GM13977 (cell line): Measurements from ENCODE around the gene FGFRL1.

Source experiments
- DNase-seq: peaks from one replicate; pipeline ENCODE4 v3.0.0; 2012; ENCODE audit warnings: low spot score
- CTCF ChIP-seq: IDR thresholded peaks from 2 replicates; pipeline ENCODE4 v1.5.1; 2012; ENCODE audit warnings: mild to moderate bottlenecking, control low read depth; ENCODE audit not compliant: insufficient read depth; ENCODE audit errors: extremely low read depth, missing control alignments
- in situ Hi-C: fragments of 300-500 bp; cut with MboI; formaldehyde crosslinking; loops from one replicate; pipeline ENCODE4 v1.12.0; 2022; ENCODE audit warnings: low sequenced_read_pairs, low pct_unique_long_range_greater_than_20kb, mixed read lengths, inconsistent platforms; ENCODE audit not compliant: unreplicated experiment

FGFRL1 gene

GRCh38 chr4:1004557-1005485 lies 6.6 kb upstream of the FGFRL1 start:
- no peak for DNase-seq
- in situ Hi-C loops = no loop called here
- no peak for TF ChIP-seq CTCF

DNA sequence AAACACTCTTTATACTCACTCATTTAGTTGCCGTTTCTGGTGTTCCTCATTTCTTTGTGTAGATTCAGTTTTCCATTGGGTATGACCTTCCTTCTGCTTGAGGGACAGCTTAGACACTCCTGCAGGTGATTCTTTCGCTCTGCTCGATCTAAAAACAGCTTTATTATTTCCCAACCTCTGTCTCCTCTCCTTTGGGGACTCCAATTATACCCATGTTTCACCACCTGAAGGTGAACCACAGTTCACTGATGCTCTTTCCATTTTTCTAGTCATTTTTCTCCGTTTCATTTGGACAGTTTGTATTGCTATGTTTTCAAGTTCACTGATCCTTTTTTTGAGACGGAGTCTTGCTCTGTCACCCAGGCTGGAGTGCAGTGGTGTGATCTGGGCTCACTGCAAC lies 4.6 kb upstream of the FGFRL1 start:
- TF ChIP-seq CTCF = no peak
- no peak for DNase-seq
- in situ Hi-C loops = no loop called here

- DNase-seq = no peak
- in situ Hi-C loops = no loop called here
Observed at GRCh38 chr4:1008840-1009541, 2.4 kb upstream of the FGFRL1 start.

GRCh38 chr4:1009542-1010394 lies 1.7 kb upstream of the FGFRL1 start:
- DNase-seq = peak; percentile 94
- in situ Hi-C loops = no loop called here
- TF ChIP-seq CTCF = peak; percentile 26

More at GRCh38 chr4:1008840-1009541, 2.4 kb upstream of the FGFRL1 start:
- TF ChIP-seq CTCF = no peak

GRCh38 chr4:1010395-1011021 lies 918 bp upstream of the FGFRL1 start:
- DNase-seq = no peak
- TF ChIP-seq CTCF = no peak
- in situ Hi-C loops = no loop called here

DNA sequence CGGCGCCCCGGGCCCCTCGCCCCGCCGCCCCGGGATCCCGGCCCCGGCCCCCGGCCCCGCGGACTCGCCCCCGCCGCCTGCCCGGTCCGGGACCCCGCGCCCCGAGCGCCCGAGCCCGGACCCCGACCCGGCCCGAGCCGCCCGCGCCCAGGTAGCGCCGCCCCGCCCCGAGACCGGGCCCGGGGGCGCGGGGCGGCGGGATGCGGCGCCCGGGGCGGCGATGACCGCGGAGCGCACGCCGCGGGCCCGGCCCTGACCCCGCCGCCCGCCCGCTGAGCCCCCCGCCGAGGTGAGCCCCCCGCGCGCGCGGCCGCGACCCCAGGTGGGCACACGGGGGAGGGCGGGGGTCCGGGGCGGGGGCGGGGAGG lies 224 bp downstream of the FGFRL1 start:
- no peak for TF ChIP-seq CTCF
- DNase-seq = no peak
- in situ Hi-C loops = no loop called here
